Fibroblast of the aortic adventitia (primary cell): Measurements from ENCODE around the gene ITM2C. TPM values are rescaled to one million over a fixed set of nuclear protein-coding genes. Genes with fewer than 3 reads are reported as not detected.

Source experiments
- DNase-seq: peaks from one replicate; pipeline ENCODE4 v3.0.0-alpha.2; 2010; ENCODE audit warnings: low read depth
- H3K4me3 ChIP-seq: 2 replicates; pipeline ENCODE4 v1.5.1; 2011; ENCODE audit warnings: low read depth, mild to moderate bottlenecking, control low read depth, low read length, moderate library complexity
- CTCF ChIP-seq: IDR thresholded peaks from 2 replicates; pipeline ENCODE4 v1.5.1; 2011; ENCODE audit warnings: mild to moderate bottlenecking, low read length, control low read depth, inconsistent platforms; ENCODE audit not compliant: insufficient read depth
- total RNA-seq: library from RNA; depleted of rRNA; stranded (reverse); fragments of >200 nt; gene quantifications from 2 replicates; pipeline ENCODE4 v1.2.3, GENCODE V29; 2012; ENCODE audit warnings: low replicate concordance

The ITM2C gene
- total RNA-seq, 1 donor, result 26.5 TPM

- H3K4me3 ChIP-seq, result no peak overlapping the region
- no peak for TF ChIP-seq CTCF
- no peak for DNase-seq
These were observed 7.6 kb downstream of the ITM2C start for GRCh38 chr2:230872151-230872967.

GRCh38 chr2:230872968-230873660, 8.4 kb downstream of the ITM2C start:
- H3K4me3 ChIP-seq, result no peak overlapping the region
- no peak for TF ChIP-seq CTCF
- DNase-seq, result no peak

- H3K4me3 ChIP-seq, result no peak overlapping the region
- TF ChIP-seq CTCF, result no peak
- no peak for DNase-seq
These were observed 9.1 kb downstream of the ITM2C start for GRCh38 chr2:230873661-230874401.

GRCh38 chr2:230874456-230874855, 9.7 kb downstream of the ITM2C start:
- no peak for DNase-seq
- no peak for TF ChIP-seq CTCF
- H3K4me3 ChIP-seq, result no peak overlapping the region

GRCh38 chr2:230874876-230875275, 10.1 kb downstream of the ITM2C start:
- TF ChIP-seq CTCF, result no peak
- DNase-seq, result no peak
- no peak overlapping the region for H3K4me3 ChIP-seq

GRCh38 chr2:230875347-230876315, 10.9 kb downstream of the ITM2C start:
- H3K4me3 ChIP-seq, result no peak overlapping the region
- DNase-seq, result no peak
- no peak for TF ChIP-seq CTCF
